HEK293 (cell line): ENCODE results near the gene FZR1.

Experiments
- EGR2 ChIP-seq: fragments of 450-650 bp; formaldehyde crosslinking; IDR thresholded peaks from 2 replicates; pipeline ENCODE4 v1.5.1; 2016; ENCODE audit warnings: low read depth, missing biosample characterization, missing genetic modification characterization
- GLI4 ChIP-seq: fragments of 450-650 bp; formaldehyde crosslinking; IDR thresholded peaks from 2 replicates; pipeline ENCODE4 v1.5.1; 2016; ENCODE audit warnings: missing biosample characterization, missing genetic modification characterization
- IKZF3 ChIP-seq: fragments of 450-650 bp; IDR thresholded peaks from 2 replicates; pipeline ENCODE4 v1.5.0; 2018; ENCODE audit warnings: missing biosample characterization, mild to moderate bottlenecking, missing genetic modification characterization, moderate library complexity
- KLF7 ChIP-seq: fragments of 450-650 bp; formaldehyde crosslinking; IDR thresholded peaks from 2 replicates; pipeline ENCODE4 v1.5.1; 2016; ENCODE audit warnings: missing biosample characterization, missing genetic modification characterization, borderline replicate concordance
- MEIS1 ChIP-seq: sonication (generic); formaldehyde crosslinking; IDR thresholded peaks from 2 replicates; pipeline ENCODE4 v1.8.1; 2022; ENCODE audit warnings: missing genetic modification reagents, mild to moderate bottlenecking, borderline replicate concordance
- MYNN ChIP-seq: fragments of 450-650 bp; formaldehyde crosslinking; IDR thresholded peaks from 2 replicates; pipeline ENCODE4 v1.5.1; 2016; ENCODE audit warnings: missing biosample characterization, missing genetic modification characterization, borderline replicate concordance
- OSR2 ChIP-seq: fragments of 450-650 bp; formaldehyde crosslinking; IDR thresholded peaks from 2 replicates; pipeline ENCODE4 v1.5.1; 2016; ENCODE audit warnings: missing biosample characterization, missing genetic modification characterization
- PRDM1 ChIP-seq: fragments of 450-650 bp; formaldehyde crosslinking; IDR thresholded peaks from 2 replicates; pipeline ENCODE4; 2016; ENCODE audit warnings: missing biosample characterization, missing genetic modification characterization
- YY2 ChIP-seq: fragments of 450-650 bp; formaldehyde crosslinking; IDR thresholded peaks from 2 replicates; pipeline ENCODE4 v1.5.1; 2016; ENCODE audit warnings: missing biosample characterization, missing genetic modification characterization
- ZFHX2 ChIP-seq: fragments of 450-650 bp; formaldehyde crosslinking; conservative IDR thresholded peaks from 2 replicates; pipeline ENCODE4 v1.5.1; 2016; ENCODE audit warnings: missing biosample characterization, missing genetic modification characterization
- ZNF112 ChIP-seq: fragments of 450-650 bp; formaldehyde crosslinking; IDR thresholded peaks from 2 replicates; pipeline ENCODE4 v1.5.0; 2017; ENCODE audit warnings: missing biosample characterization, missing genetic modification characterization
- ZNF133 ChIP-seq: fragments of 450-650 bp; formaldehyde crosslinking; IDR thresholded peaks from 2 replicates; pipeline ENCODE4 v1.5.1; 2016; ENCODE audit warnings: missing biosample characterization, missing genetic modification characterization
- ZNF138 ChIP-seq: fragments of 450-650 bp; formaldehyde crosslinking; IDR thresholded peaks from 2 replicates; pipeline ENCODE4 v1.5.1; 2016; ENCODE audit warnings: missing biosample characterization, missing genetic modification characterization, borderline replicate concordance
- ZNF157 ChIP-seq: fragments of 450-650 bp; formaldehyde crosslinking; IDR thresholded peaks from 2 replicates; pipeline ENCODE4 v1.5.1; 2016; ENCODE audit warnings: missing biosample characterization, missing genetic modification characterization
- ZNF174 ChIP-seq: fragments of 450-650 bp; formaldehyde crosslinking; IDR thresholded peaks from 2 replicates; pipeline ENCODE4 v1.5.0; 2017; ENCODE audit warnings: missing biosample characterization, mild to moderate bottlenecking, missing genetic modification characterization
- ZNF266 ChIP-seq: fragments of 450-650 bp; formaldehyde crosslinking; IDR thresholded peaks from 2 replicates; pipeline ENCODE4 v1.5.1; 2016; ENCODE audit warnings: missing biosample characterization, missing genetic modification characterization, low read depth
- ZNF324 ChIP-seq: fragments of 450-650 bp; formaldehyde crosslinking; IDR thresholded peaks from 2 replicates; pipeline ENCODE4 v1.5.1; 2016; ENCODE audit warnings: missing biosample characterization, missing genetic modification characterization
- ZNF404 ChIP-seq: fragments of 450-650 bp; formaldehyde crosslinking; IDR thresholded peaks from 2 replicates; pipeline ENCODE4 v1.5.1; 2017; ENCODE audit warnings: missing biosample characterization, missing genetic modification characterization
- ZNF510 ChIP-seq: fragments of 450-650 bp; formaldehyde crosslinking; IDR thresholded peaks from 2 replicates; pipeline ENCODE4 v1.5.1; 2018; ENCODE audit warnings: mild to moderate bottlenecking, missing genetic modification characterization, missing biosample characterization; ENCODE audit not compliant: insufficient replicate concordance
- ZNF514 ChIP-seq: fragments of 450-650 bp; formaldehyde crosslinking; IDR thresholded peaks from 2 replicates; pipeline ENCODE4 v1.5.1; 2016; ENCODE audit warnings: missing biosample characterization, missing genetic modification characterization
- ZNF530 ChIP-seq: fragments of 450-650 bp; formaldehyde crosslinking; IDR thresholded peaks from 2 replicates; pipeline ENCODE4 v1.5.1; 2016; ENCODE audit warnings: low read depth, missing biosample characterization, missing genetic modification characterization
- ZNF558 ChIP-seq: fragments of 450-650 bp; formaldehyde crosslinking; IDR thresholded peaks from 2 replicates; pipeline ENCODE4 v1.5.1; 2016; ENCODE audit warnings: missing biosample characterization, missing genetic modification characterization
- ZNF596 ChIP-seq: fragments of 450-650 bp; IDR thresholded peaks from 2 replicates; pipeline ENCODE4 v1.5.0; 2018; ENCODE audit warnings: missing biosample characterization, mild to moderate bottlenecking, missing genetic modification characterization, moderate library complexity
- ZNF660 ChIP-seq: fragments of 450-650 bp; IDR thresholded peaks from 2 replicates; pipeline ENCODE4 v1.5.1; 2018; ENCODE audit warnings: missing biosample characterization, mild to moderate bottlenecking, missing genetic modification characterization
- ZNF677 ChIP-seq: fragments of 450-650 bp; IDR thresholded peaks from 2 replicates; pipeline ENCODE4 v1.5.0; 2018; ENCODE audit warnings: missing biosample characterization, mild to moderate bottlenecking, missing genetic modification characterization, moderate library complexity
- TF ChIP-seq, protein P1 (sequence below): fragments of 450-650 bp; formaldehyde crosslinking; IDR thresholded peaks from 2 replicates; pipeline ENCODE4 v1.5.1; 2016; ENCODE audit warnings: missing biosample characterization, missing genetic modification characterization, low read depth
- TF ChIP-seq, protein P2 (sequence below): fragments of 450-650 bp; formaldehyde crosslinking; IDR thresholded peaks from 2 replicates; pipeline ENCODE4 v1.5.1; 2016; ENCODE audit warnings: missing biosample characterization, missing genetic modification characterization
- TF ChIP-seq, protein P3 (sequence below): fragments of 450-650 bp; formaldehyde crosslinking; IDR thresholded peaks from 2 replicates; pipeline ENCODE4 v1.5.1; 2016; ENCODE audit warnings: missing biosample characterization, missing genetic modification characterization
- TF ChIP-seq, protein P4 (sequence below): fragments of 450-650 bp; formaldehyde crosslinking; IDR thresholded peaks from 2 replicates; pipeline ENCODE4 v1.5.1; 2016; ENCODE audit warnings: missing biosample characterization, missing genetic modification characterization
- TF ChIP-seq, protein P5 (sequence below): fragments of 450-650 bp; formaldehyde crosslinking; IDR thresholded peaks from 2 replicates; pipeline ENCODE4 v1.5.1; 2016; ENCODE audit warnings: missing biosample characterization, missing genetic modification characterization
- TF ChIP-seq, protein P6 (sequence below): fragments of 450-650 bp; formaldehyde crosslinking; IDR thresholded peaks from 2 replicates; pipeline ENCODE4 v1.5.1; 2016; ENCODE audit warnings: missing biosample characterization, missing genetic modification characterization

Gene FZR1

DNA sequence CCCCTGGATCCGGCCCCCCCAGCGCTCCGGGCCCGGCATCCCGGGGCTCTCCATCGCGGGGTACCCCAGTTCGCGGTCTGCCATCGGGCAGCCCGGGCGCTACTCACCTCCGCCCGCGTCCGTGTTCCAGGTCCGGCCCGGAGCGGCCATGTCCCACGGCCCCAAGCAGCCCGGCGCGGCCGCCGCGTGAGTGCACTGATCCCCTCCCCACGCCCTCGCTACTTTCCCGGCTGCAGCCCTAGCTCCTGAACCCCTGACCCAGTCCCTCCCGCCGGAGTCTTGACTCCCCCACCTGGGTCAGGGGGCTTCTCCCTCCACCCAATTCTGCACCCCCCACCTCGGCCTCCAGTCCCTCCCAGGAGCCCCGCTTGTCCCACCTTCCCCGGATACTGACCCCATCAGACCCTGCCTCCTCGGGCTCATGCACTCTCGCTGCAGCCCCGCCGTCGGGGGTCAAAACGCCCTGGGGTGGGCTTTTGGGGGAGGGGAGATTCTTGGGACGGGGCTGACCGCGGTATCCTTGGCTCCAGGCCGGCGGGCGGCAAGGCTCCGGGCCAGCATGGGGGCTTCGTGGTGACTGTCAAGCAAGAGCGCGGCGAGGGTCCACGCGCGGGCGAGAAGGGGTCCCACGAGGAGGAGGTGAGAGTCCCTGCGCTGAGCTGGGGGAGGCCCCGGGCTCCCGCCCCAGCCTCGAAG is 67.2 kb downstream of the FZR1 start (continued):
- TF ChIP-seq KLF7 (no peak), YY2 (0 out of 2 replicates have a peak, but pooled peaks have one; percentile 29), OSR2 (tag by site-specific recombination) (no peak), ZNF324 (no peak), MYNN (tag by site-specific recombination) (no peak), ZNF138 (tag by site-specific recombination) (no peak), GLI4 (tag by site-specific recombination) (no peak), ZNF558 (tag by site-specific recombination) (no peak), EGR2 (tag by site-specific recombination) (no peak), ZNF404 (tag by site-specific recombination) (no peak), ZNF133 (tag by site-specific recombination) (no peak), PRDM1 (tag by site-specific recombination) (no peak), ZNF677 (tag by site-specific recombination) (no peak), ZFHX2 (no peak), ZNF266 (tag by site-specific recombination) (no peak), IKZF3 (peak; percentile 38; the same call in 1 of the 2 replicates), ZNF174 (tag by site-specific recombination) (no peak), ZNF510 (no peak), ZNF530 (tag by site-specific recombination) (no peak), ZNF514 (tag by site-specific recombination) (no peak), ZNF596 (peak; percentile 47; the same call in 1 of the 2 replicates), ZNF157 (tag by site-specific recombination) (no peak), MEIS1 (CRISPR knock-in tag) (no peak), ZNF660 (tag by site-specific recombination) (no peak), ZNF112 (tag by site-specific recombination) (no peak)
- TF ChIP-seq, protein P1, sequence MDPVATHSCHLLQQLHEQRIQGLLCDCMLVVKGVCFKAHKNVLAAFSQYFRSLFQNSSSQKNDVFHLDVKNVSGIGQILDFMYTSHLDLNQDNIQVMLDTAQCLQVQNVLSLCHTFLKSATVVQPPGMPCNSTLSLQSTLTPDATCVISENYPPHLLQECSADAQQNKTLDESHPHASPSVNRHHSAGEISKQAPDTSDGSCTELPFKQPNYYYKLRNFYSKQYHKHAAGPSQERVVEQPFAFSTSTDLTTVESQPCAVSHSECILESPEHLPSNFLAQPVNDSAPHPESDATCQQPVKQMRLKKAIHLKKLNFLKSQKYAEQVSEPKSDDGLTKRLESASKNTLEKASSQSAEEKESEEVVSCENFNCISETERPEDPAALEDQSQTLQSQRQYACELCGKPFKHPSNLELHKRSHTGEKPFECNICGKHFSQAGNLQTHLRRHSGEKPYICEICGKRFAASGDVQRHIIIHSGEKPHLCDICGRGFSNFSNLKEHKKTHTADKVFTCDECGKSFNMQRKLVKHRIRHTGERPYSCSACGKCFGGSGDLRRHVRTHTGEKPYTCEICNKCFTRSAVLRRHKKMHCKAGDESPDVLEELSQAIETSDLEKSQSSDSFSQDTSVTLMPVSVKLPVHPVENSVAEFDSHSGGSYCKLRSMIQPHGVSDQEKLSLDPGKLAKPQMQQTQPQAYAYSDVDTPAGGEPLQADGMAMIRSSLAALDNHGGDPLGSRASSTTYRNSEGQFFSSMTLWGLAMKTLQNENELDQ (tag by site-specific recombination), result no peak
- TF ChIP-seq, protein P2, sequence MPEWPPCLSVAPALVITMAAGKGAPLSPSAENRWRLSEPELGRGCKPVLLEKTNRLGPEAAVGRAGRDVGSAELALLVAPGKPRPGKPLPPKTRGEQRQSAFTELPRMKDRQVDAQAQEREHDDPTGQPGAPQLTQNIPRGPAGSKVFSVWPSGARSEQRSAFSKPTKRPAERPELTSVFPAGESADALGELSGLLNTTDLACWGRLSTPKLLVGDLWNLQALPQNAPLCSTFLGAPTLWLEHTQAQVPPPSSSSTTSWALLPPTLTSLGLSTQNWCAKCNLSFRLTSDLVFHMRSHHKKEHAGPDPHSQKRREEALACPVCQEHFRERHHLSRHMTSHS (tag by site-specific recombination), result no peak
- TF ChIP-seq, protein P3, sequence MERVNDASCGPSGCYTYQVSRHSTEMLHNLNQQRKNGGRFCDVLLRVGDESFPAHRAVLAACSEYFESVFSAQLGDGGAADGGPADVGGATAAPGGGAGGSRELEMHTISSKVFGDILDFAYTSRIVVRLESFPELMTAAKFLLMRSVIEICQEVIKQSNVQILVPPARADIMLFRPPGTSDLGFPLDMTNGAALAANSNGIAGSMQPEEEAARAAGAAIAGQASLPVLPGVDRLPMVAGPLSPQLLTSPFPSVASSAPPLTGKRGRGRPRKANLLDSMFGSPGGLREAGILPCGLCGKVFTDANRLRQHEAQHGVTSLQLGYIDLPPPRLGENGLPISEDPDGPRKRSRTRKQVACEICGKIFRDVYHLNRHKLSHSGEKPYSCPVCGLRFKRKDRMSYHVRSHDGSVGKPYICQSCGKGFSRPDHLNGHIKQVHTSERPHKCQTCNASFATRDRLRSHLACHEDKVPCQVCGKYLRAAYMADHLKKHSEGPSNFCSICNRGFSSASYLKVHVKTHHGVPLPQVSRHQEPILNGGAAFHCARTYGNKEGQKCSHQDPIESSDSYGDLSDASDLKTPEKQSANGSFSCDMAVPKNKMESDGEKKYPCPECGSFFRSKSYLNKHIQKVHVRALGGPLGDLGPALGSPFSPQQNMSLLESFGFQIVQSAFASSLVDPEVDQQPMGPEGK (tag by site-specific recombination), result peak; percentile 96
- TF ChIP-seq, protein P4, sequence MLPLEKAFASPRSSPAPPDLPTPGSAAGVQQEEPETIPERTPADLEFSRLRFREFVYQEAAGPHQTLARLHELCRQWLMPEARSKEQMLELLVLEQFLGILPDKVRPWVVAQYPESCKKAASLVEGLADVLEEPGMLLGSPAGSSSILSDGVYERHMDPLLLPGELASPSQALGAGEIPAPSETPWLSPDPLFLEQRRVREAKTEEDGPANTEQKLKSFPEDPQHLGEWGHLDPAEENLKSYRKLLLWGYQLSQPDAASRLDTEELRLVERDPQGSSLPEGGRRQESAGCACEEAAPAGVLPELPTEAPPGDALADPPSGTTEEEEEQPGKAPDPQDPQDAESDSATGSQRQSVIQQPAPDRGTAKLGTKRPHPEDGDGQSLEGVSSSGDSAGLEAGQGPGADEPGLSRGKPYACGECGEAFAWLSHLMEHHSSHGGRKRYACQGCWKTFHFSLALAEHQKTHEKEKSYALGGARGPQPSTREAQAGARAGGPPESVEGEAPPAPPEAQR (tag by site-specific recombination), result no peak
- TF ChIP-seq, protein P5, sequence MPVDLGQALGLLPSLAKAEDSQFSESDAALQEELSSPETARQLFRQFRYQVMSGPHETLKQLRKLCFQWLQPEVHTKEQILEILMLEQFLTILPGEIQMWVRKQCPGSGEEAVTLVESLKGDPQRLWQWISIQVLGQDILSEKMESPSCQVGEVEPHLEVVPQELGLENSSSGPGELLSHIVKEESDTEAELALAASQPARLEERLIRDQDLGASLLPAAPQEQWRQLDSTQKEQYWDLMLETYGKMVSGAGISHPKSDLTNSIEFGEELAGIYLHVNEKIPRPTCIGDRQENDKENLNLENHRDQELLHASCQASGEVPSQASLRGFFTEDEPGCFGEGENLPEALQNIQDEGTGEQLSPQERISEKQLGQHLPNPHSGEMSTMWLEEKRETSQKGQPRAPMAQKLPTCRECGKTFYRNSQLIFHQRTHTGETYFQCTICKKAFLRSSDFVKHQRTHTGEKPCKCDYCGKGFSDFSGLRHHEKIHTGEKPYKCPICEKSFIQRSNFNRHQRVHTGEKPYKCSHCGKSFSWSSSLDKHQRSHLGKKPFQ (tag by site-specific recombination), result peak; percentile 22; the same call in 1 of the 2 replicates
- TF ChIP-seq, protein P6, sequence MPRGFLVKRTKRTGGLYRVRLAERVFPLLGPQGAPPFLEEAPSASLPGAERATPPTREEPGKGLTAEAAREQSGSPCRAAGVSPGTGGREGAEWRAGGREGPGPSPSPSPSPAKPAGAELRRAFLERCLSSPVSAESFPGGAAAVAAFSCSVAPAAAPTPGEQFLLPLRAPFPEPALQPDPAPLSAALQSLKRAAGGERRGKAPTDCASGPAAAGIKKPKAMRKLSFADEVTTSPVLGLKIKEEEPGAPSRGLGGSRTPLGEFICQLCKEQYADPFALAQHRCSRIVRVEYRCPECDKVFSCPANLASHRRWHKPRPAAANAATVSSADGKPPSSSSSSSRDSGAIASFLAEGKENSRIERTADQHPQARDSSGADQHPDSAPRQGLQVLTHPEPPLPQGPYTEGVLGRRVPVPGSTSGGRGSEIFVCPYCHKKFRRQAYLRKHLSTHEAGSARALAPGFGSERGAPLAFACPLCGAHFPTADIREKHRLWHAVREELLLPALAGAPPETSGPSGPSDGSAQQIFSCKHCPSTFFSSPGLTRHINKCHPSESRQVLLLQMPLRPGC, result peak; percentile 35; the same call in 1 of the 2 replicates
